Measurements from ENCODE around the gene CSN2. TPM values are rescaled to one million over a fixed set of nuclear protein-coding genes. Genes with fewer than 3 reads are reported as not detected.

CSN2 gene
- total RNA-seq, 1 experiment from 2014 or later, result not detected

GRCh38 chr4:69957209-69957608, 8.3 kb downstream of the CSN2 start:
- Histone ChIP-seq H2BK120ac (ENCODE audit: low read depth, low read length, poor library complexity, severe bottlenecking) (no peak overlapping the region), H3K27ac (ENCODE audit: insufficient read length, low read depth, low read length) (no peak overlapping the region), H2BK15ac (ENCODE audit: low read depth, low read length) (no peak overlapping the region), H4K20me1 (ENCODE audit: control insufficient read depth, insufficient read depth, insufficient read length) (no peaks in the 10 kb centered on the region), H4K91ac (ENCODE audit: insufficient read length, low read depth, low read length) (no peak overlapping the region), H2BK12ac (ENCODE audit: insufficient read length, low read depth, low read length) (no peak overlapping the region), H3K18ac (ENCODE audit: insufficient read length, low read depth, low read length) (no peak overlapping the region), H3K4me1 (ENCODE audit: insufficient read depth, low read length) (no peaks in the 10 kb centered on the region), H3K9me3 (ENCODE audit: control insufficient read depth, low read depth, low read length) (no peaks in the 10 kb centered on the region), H3T11ph (ENCODE audit: low read length) (no peak overlapping the region), H3K9ac (ENCODE audit: extremely low read depth, insufficient read length, low read length) (no peak overlapping the region), H3K23ac (ENCODE audit: insufficient read length, low read depth, low read length) (no peak overlapping the region), H3K56ac (ENCODE audit: insufficient read length, low read depth, low read length) (no peak overlapping the region), H3K4ac (ENCODE audit: low read depth, low read length) (no peak overlapping the region), H3K14ac (ENCODE audit: insufficient read depth, low read length) (no peak overlapping the region), H2AK5ac (ENCODE audit: insufficient read length, low read length) (no peak overlapping the region), H4K5ac (ENCODE audit: insufficient read length, low read depth, low read length) (no peak overlapping the region), H3K23me2 (ENCODE audit: insufficient read length, low read depth, low read length, poor library complexity, severe bottlenecking) (no peaks in the 10 kb centered on the region), H3K79me2 (ENCODE audit: insufficient read depth, low read length) (no peaks in the 10 kb centered on the region), H2BK5ac (ENCODE audit: insufficient read length, low read length) (no peak overlapping the region), H3K4me2 (ENCODE audit: insufficient read depth, insufficient read length, low read length) (no peak overlapping the region), H3K27me3 (ENCODE audit: insufficient read depth, low read length) (no peaks in the 10 kb centered on the region), H2BK20ac (ENCODE audit: low read depth, low read length, poor library complexity, severe bottlenecking) (no peak overlapping the region), H3K79me1 (ENCODE audit: insufficient read depth, low read depth, low read length, poor library complexity, severe bottlenecking) (no peaks in the 10 kb centered on the region), H2AFZ (ENCODE audit: low read length) (no peak overlapping the region), H4K8ac (replicated peaks; ENCODE audit: insufficient read length, low read depth, low read length) (no peak overlapping the region)
- Mint-ChIP-seq H3K27ac (peak overlapping the region in 1 of 3 experiments; percentile 39; a peak in 2 of 7 replicates), H3K4me1 (peaks cover 6 to 14% of the 10 kb centered on the region in 2 experiments), H3K27me3 (ENCODE audit: low read depth) (no peaks in the 10 kb centered on the region), H3K36me3 (ENCODE audit: insufficient read depth in 1 of 3, low read depth in 3 of 3) (no peaks in the 10 kb centered on the region), H3K9me3 (no peaks in the 10 kb centered on the region), H3K4me3 (no peak overlapping the region)
- DNase-seq, result peak; percentile 29
- no CpG with 5 or more reads among the region's 1 CpG for WGBS (ENCODE audit: extremely low coverage, insufficient read length, low lambda C conversion rate)
- no peak for TF ChIP-seq CTCF (conservative IDR thresholded peaks at IDR 0.05)
